Fibroblast of mammary gland (primary cell): ENCODE measurements around the gene FDXACB1.

Experiments used
- DNase-seq: peaks from one replicate; pipeline ENCODE4 v3.0.0-alpha.2; 2010; ENCODE audit warnings: low read depth
- H3K4me3 ChIP-seq: 2 replicates; pipeline ENCODE4 v1.5.1; 2011; ENCODE audit warnings: low read depth, mild to moderate bottlenecking, low read length, moderate library complexity; ENCODE audit not compliant: control insufficient read depth
- CTCF ChIP-seq: conservative IDR thresholded peaks from 2 replicates; pipeline ENCODE4 v1.5.1; 2011; ENCODE audit warnings: low read depth, low read length, inconsistent platforms; ENCODE audit not compliant: control insufficient read depth, insufficient read depth

The FDXACB1 gene

GRCh38 chr11:111921541-111922230, 42.7 kb upstream of the FDXACB1 start:
- no peak for TF ChIP-seq CTCF
- no peak overlapping the region for H3K4me3 ChIP-seq
- DNase-seq: no peak

GRCh38 chr11:111920908-111921307, 41.9 kb upstream of the FDXACB1 start:
- no peak for TF ChIP-seq CTCF
- no peak for DNase-seq
- no peak overlapping the region for H3K4me3 ChIP-seq

GRCh38 chr11:111918390-111919256, 39.7 kb upstream of the FDXACB1 start, which contains the start of gene C11orf52:
Gene C11orf52 (plus strand): TSS chr11:111918913. CDS start chr11:111918973, 60 bp downstream.
- DNase-seq: no peak
- no peak for TF ChIP-seq CTCF
- no peak within 1 kb of the TSS for H3K4me3 ChIP-seq

GRCh38 chr11:111917788-111918187, 38.8 kb upstream of the FDXACB1 start:
- TF ChIP-seq CTCF: no peak
- DNase-seq: no peak
- no peak overlapping the region for H3K4me3 ChIP-seq

- DNase-seq: no peak
- H3K4me3 ChIP-seq: no peak overlapping the region
- TF ChIP-seq CTCF: no peak
Observed at GRCh38 chr11:111917312-111917711, 38.3 kb upstream of the FDXACB1 start.

- TF ChIP-seq CTCF: no peak
- H3K4me3 ChIP-seq: no peak overlapping the region
- DNase-seq: no peak
Observed at GRCh38 chr11:111916768-111917167, 37.8 kb upstream of the FDXACB1 start.
